HepG2 (cell line): Measurements from ENCODE around the gene DDAH1. TPM values are rescaled to one million over a fixed set of nuclear protein-coding genes. Genes with fewer than 3 reads are reported as not detected.

Experiments used
- ATAC-seq: fragments of 200-7000 bp; cut with Tn5 transposase; 3 replicates; pipeline ENCODE4 v1.9.1; 2020; ENCODE audit warnings: mild to moderate bottlenecking, moderate library complexity
- BruUV-seq: library from RNA; stranded (reverse); fragments of 400-500 nt; replicated peaks from 2 replicates; lab custom pipeline; 2021; lab: Mats Ljungman, UMichigan
- CTCF ChIA-PET: fragments of 300-600 bp; formaldehyde crosslinking; extraction: SDS; loops from one replicate; lab custom pipeline; 2021; ENCODE audit warnings: low total read pairs, inconsistent platforms, low intra/inter-chr PET ratio; lab: Yijun Ruan, JAX
- POLR2A ChIA-PET: fragments of 350-600 bp; sonication (Branson Sonifier 250); formaldehyde crosslinking; loops from one replicate; lab custom pipeline; 2020; ENCODE audit warnings: antibody characterized with exemption, inconsistent platforms; lab: Yijun Ruan, JAX
- DNase-seq: peaks from one replicate; pipeline ENCODE4 v3.0.0-alpha.2; 2015; ENCODE audit warnings: low spot score
- FAIRE-seq: peaks from 3 replicates; lab custom pipeline; 2011; peaks lifted over from hg19 to GRCh38; lab: Jason Lieb, UNC
- H2AFZ ChIP-seq: one replicate; pipeline ENCODE4 v1.6.1; 2011; ENCODE audit warnings: low read length, inconsistent platforms
- H3K27ac ChIP-seq: fragments of 300-600 bp; 3 replicates; pipeline ENCODE4 v1.8.0; 2011; ENCODE audit warnings: mixed run types, mild to moderate bottlenecking, mixed read lengths, low read length, inconsistent platforms; ENCODE audit not compliant: insufficient read depth; ENCODE audit errors: extremely low read length
- H3K27me3 ChIP-seq, 2 experiments: fragments of 200-600 bp in 1 of 2; 2 replicates in 1 of 2; 3 replicates in 1 of 2; pipeline versions ENCODE4 v1.6.0 to v1.8.0; 2011; ENCODE audit warnings: low read length in 2 of 2, mild to moderate bottlenecking in 2 of 2, moderate library complexity in 2 of 2, inconsistent platforms in 1 of 2; ENCODE audit not compliant: insufficient read depth in 2 of 2, control insufficient read depth in 1 of 2
- H3K36me3 ChIP-seq, 2 experiments: fragments of 200-600 bp in 1 of 2; replicated peaks in 1 of 2; 2 replicates in 1 of 2; 3 replicates in 1 of 2; pipeline versions ENCODE4 v1.5.1 to v1.8.0; 2011; ENCODE audit warnings: low read length in 2 of 2, inconsistent platforms in 1 of 2; ENCODE audit not compliant: insufficient read depth in 2 of 2, control insufficient read depth in 1 of 2
- H3K4me1 ChIP-seq: 2 replicates; pipeline ENCODE4 v1.5.1; 2012; ENCODE audit warnings: low read length, inconsistent platforms; ENCODE audit not compliant: insufficient read depth
- H3K4me2 ChIP-seq: 2 replicates; pipeline ENCODE4 v1.6.0; 2011; ENCODE audit warnings: low read depth, low read length, inconsistent platforms
- H3K4me3 ChIP-seq, 3 experiments: fragments of 200-600 bp in 1 of 3; sonication (generic), shearing (Covaris generic) in 1 of 3; replicated peaks in 1 of 3; 2 replicates each; pipeline ENCODE4 v1.5.1; 2011 to 2016; ENCODE audit warnings: low read length in 3 of 3, inconsistent platforms in 2 of 3, low read depth in 2 of 3, mild to moderate bottlenecking in 2 of 3, control low read depth in 1 of 3, mixed read lengths in 1 of 3; ENCODE audit not compliant: insufficient read depth in 1 of 3
- H3K79me2 ChIP-seq: one replicate; pipeline ENCODE4 v1.6.1; 2011; ENCODE audit warnings: low read length, inconsistent platforms; ENCODE audit not compliant: insufficient read depth
- H3K9ac ChIP-seq: 2 replicates; pipeline ENCODE4 v1.6.0; 2011; ENCODE audit warnings: mild to moderate bottlenecking, low read depth, low read length, inconsistent platforms; ENCODE audit not compliant: insufficient read depth
- H3K9me3 ChIP-seq: 2 replicates; pipeline ENCODE4 v1.5.1; 2012; ENCODE audit warnings: mild to moderate bottlenecking, low read length
- H4K20me1 ChIP-seq: 2 replicates; pipeline ENCODE4 v1.6.0; 2011; ENCODE audit warnings: inconsistent platforms, mild to moderate bottlenecking, low read length, moderate library complexity; ENCODE audit not compliant: insufficient read depth
- CREBL2 ChIP-seq: sonication (generic); formaldehyde crosslinking; IDR thresholded peaks from 2 replicates; pipeline ENCODE4 v1.8.1; 2023; ENCODE audit warnings: missing genetic modification reagents, mild to moderate bottlenecking, borderline replicate concordance
- HNF1B ChIP-seq: sonication (generic); formaldehyde crosslinking; IDR thresholded peaks from 2 replicates; pipeline ENCODE4 v1.5.1; 2020; ENCODE audit warnings: mild to moderate bottlenecking, moderate library complexity, missing genetic modification reagents
- JARID2 ChIP-seq: sonication (generic); formaldehyde crosslinking; IDR thresholded peaks from 2 replicates; pipeline ENCODE4 v1.8.1; 2023; ENCODE audit warnings: missing genetic modification reagents, inconsistent platforms; ENCODE audit not compliant: insufficient replicate concordance
- KDM1A ChIP-seq: IDR thresholded peaks from 2 replicates; pipeline ENCODE4 v1.6.1; 2016; ENCODE audit warnings: missing compliant biosample characterization
- MAF1 ChIP-seq: sonication (generic); formaldehyde crosslinking; IDR thresholded peaks from 2 replicates; pipeline ENCODE4 v1.5.0; 2020; ENCODE audit warnings: missing genetic modification reagents, borderline replicate concordance
- NR2F1 ChIP-seq, 2 experiments: fragments of 450-650 bp in 1 of 2; formaldehyde crosslinking in 1 of 2; IDR thresholded peaks; 2 replicates each; pipeline versions ENCODE4 v1.5.0 to v1.6.1; 2016 to 2020; ENCODE audit warnings: mild to moderate bottlenecking in 1 of 2, missing compliant biosample characterization in 1 of 2, missing genetic modification reagents in 1 of 2, moderate library complexity in 1 of 2
- PBX3 ChIP-seq: sonication (generic); formaldehyde crosslinking; IDR thresholded peaks from 2 replicates; pipeline ENCODE4 v1.8.1; 2023; ENCODE audit warnings: missing genetic modification reagents, inconsistent platforms, borderline replicate concordance
- RELA ChIP-seq: sonication (generic); formaldehyde crosslinking; IDR thresholded peaks from 2 replicates; pipeline ENCODE4 v1.4.0; 2020; ENCODE audit warnings: missing genetic modification reagents
- SKI ChIP-seq: fragments of 450-650 bp; IDR thresholded peaks from one replicate; pipeline ENCODE4 v1.6.1; 2018; ENCODE audit warnings: mild to moderate bottlenecking; ENCODE audit not compliant: partially characterized antibody
- SYNCRIP ChIP-seq: fragments of 200-400 bp; formaldehyde crosslinking; IDR thresholded peaks from 2 replicates; pipeline ENCODE4 v1.6.1; 2018; ENCODE audit warnings: mild to moderate bottlenecking, low read depth, low read length; ENCODE audit not compliant: insufficient read depth
- TERF1 ChIP-seq: sonication (generic); formaldehyde crosslinking; IDR thresholded peaks from 2 replicates; pipeline ENCODE4 v1.8.0; 2022; ENCODE audit warnings: mild to moderate bottlenecking, missing genetic modification reagents, moderate library complexity
- ZNF207 ChIP-seq: fragments of 450-650 bp; IDR thresholded peaks from 2 replicates; pipeline ENCODE4 v1.6.1; 2016; ENCODE audit warnings: antibody characterized with exemption, borderline replicate concordance
- ZNF234 ChIP-seq: sonication (generic); formaldehyde crosslinking; conservative IDR thresholded peaks from 2 replicates; pipeline ENCODE4 v1.5.1; 2020; ENCODE audit warnings: mild to moderate bottlenecking, missing genetic modification reagents
- ZNF513 ChIP-seq: sonication (generic); formaldehyde crosslinking; conservative IDR thresholded peaks from 2 replicates; pipeline ENCODE4 v1.5.0; 2020; ENCODE audit warnings: missing genetic modification reagents
- ZNF558 ChIP-seq: sonication (generic); formaldehyde crosslinking; IDR thresholded peaks from 2 replicates; pipeline ENCODE4 v1.9.0; 2022; ENCODE audit warnings: mild to moderate bottlenecking, missing genetic modification reagents, borderline replicate concordance
- WGBS: methylation state at CpG from one replicate; pipeline ENCODE4 v1.1.6; 2017; ENCODE audit warnings: low lambda C conversion rate; 5-methylcytosine and 5-hydroxymethylcytosine counted together
- in situ Hi-C: cut with HindIII; loops from 2 replicates; pipeline ENCODE4 v1.10.0; 2017; ENCODE audit warnings: low pct_unique_long_range_greater_than_20kb; ENCODE audit not compliant: extremely low pct_ligation_motif_present
- intact Hi-C: fragments of 100-400 bp; cut with micrococcal nuclease; formaldehyde crosslinking; loops from one replicate; pipeline ENCODE4 v1.10.0; 2022; ENCODE audit not compliant: unreplicated experiment
- polyA plus RNA-seq, 8 experiments: library from polyadenylated mRNA; depleted of rRNA in 3 of 8; stranded (reverse) in 7 of 8; unstranded in 1 of 8; fragments of >200 nt; fragmentation: Illumina TruSeq in 4 of 8; extraction: Trizol in 4 of 8; gene quantifications; 2 replicates each; pipeline versions ENCODE4 v1.2.1 to v1.2.3, GENCODE V29; 2011 to 2016; ENCODE audit warnings: low read depth in 4 of 8, missing spikeins in 1 of 8, mixed read lengths in 1 of 8; ENCODE audit not compliant: insufficient read depth in 1 of 8
- total RNA-seq, 5 experiments: library from RNA; depleted of rRNA; stranded (reverse); fragments of >200 nt; fragmentation: Illumina TruSeq; extraction: Trizol; gene quantifications; 2 replicates each; pipeline ENCODE4 v1.2.3, GENCODE V29; 2016; ENCODE audit warnings: low read depth in 1 of 5

The DDAH1 gene
- total and polyA plus RNA-seq, 2 of the 13 experiments (the other 11 are each of a cell fraction or from before 2014, with no cell fraction given), result 39.7 to 64.4 TPM

GRCh38 chr1:85297855-85298629 is 166.9 kb downstream of the DDAH1 start (continued):
- TF ChIP-seq RELA, result no peak
- TF ChIP-seq ZNF558 (CRISPR knock-in tag), result no peak

GRCh38 chr1:85297538-85297854 is 167.5 kb downstream of the DDAH1 start:
- Histone ChIP-seq H3K79me2 (no peaks in the 10 kb centered on the region), H2AFZ (no peak overlapping the region), H3K4me2 (peak overlapping the region; percentile 69), H4K20me1 (no peaks in the 10 kb centered on the region), H3K9me3 (no peaks in the 10 kb centered on the region), H3K9ac (no peak overlapping the region), H3K27ac (no peak overlapping the region), H3K4me3 (peak overlapping the region; percentile 17 to 41 (median 38); a peak in 3 of 6 replicates), H3K36me3 (no peaks in the 10 kb centered on the region), H3K4me1 (peaks cover 20% of the 10 kb centered on the region), H3K27me3 (0 out of 5 replicates have a peak, but pooled peaks cover 0 to 4% of the 10 kb centered on the region in 2 experiments)
- no TSS peak for BruUV-seq
- no peak for TF ChIP-seq ZNF234 (CRISPR knock-in tag)
- no peak for TF ChIP-seq TERF1
- TF ChIP-seq KDM1A, result no peak
- no peak for TF ChIP-seq SKI
- TF ChIP-seq ZNF207, result no peak
- no peak for TF ChIP-seq ZNF513 (CRISPR knock-in tag)
- TF ChIP-seq NR2F1 (CRISPR knock-in tag; IDR thresholded peaks at IDR 0.05), result no peak
- no peak for TF ChIP-seq MAF1
- TF ChIP-seq CREBL2 (CRISPR knock-in tag), result no peak
- TF ChIP-seq SYNCRIP, result no peak
- TF ChIP-seq HNF1B (CRISPR knock-in tag), result no peak
- TF ChIP-seq JARID2, result no peak
- TF ChIP-seq PBX3 (CRISPR knock-in tag), result no peak
- DNase-seq (no peak), ATAC-seq (no peak; the same call in 2 of the 3 replicates), FAIRE-seq (no peak)
- intact Hi-C loops, result no loop called here
- ChIA-PET CTCF (no interaction called here), POLR2A (interaction anchor here (2.1 kb wide), 1 partner anchor 21 kb away, joined by 8 read pairs; the partner anchor contains the start of gene BCL10)
- 60% methylated on average over 1 of the region's 1 CpG for WGBS
- in situ Hi-C loops, result no loop called here
